Measurements from ENCODE around the gene SPRR5. TPM values are rescaled to one million over a fixed set of nuclear protein-coding genes. Genes with fewer than 3 reads are reported as not detected.

Gene SPRR5
- total and polyA plus RNA-seq, 2 of the 8 experiments (the other 6 are each of a cell fraction or from before 2014, with no cell fraction given): not detected

GRCh38 chr1:152996633-152997400 lies 49.8 kb downstream of the SPRR5 start (continued):
- TF ChIP-seq RAD21 (IDR thresholded peaks at IDR 0.05 in 1 of 2, conservative IDR thresholded peaks at IDR 0.05 in 1 of 2; ENCODE audit: low read depth in 2 of 2, low read length in 2 of 2): no peak
- no peak for TF ChIP-seq ASH2L (IDR thresholded peaks at IDR 0.05; ENCODE audit: low read length)
- TF ChIP-seq RBBP5 (IDR thresholded peaks at IDR 0.05; ENCODE audit: borderline replicate concordance, low read depth, low read length): no peak
- TF ChIP-seq JUN (IDR thresholded peaks at IDR 0.05; ENCODE audit: low read depth, low read length): no peak
- no peak for TF ChIP-seq POU5F1 (IDR thresholded peaks at IDR 0.05; ENCODE audit: low read depth, low read length)
- TF ChIP-seq CTBP2 (IDR thresholded peaks at IDR 0.05; ENCODE audit: borderline replicate concordance, insufficient read depth, insufficient read length, low read length): no peak
- no peak for TF ChIP-seq ATF2 (IDR thresholded peaks at IDR 0.05; ENCODE audit: low read length)

Data from H1 (cell line).